ENCODE data around the gene RERE.

GRCh38 chr1:8370046-8370881 lies 447.2 kb downstream of the RERE start:
- no peak for TF ChIP-seq CTCF (conservative IDR thresholded peaks at IDR 0.05; ENCODE audit: low read depth in 2 of 2)
- TF ChIP-seq CREB1 (CRISPR knock-in tag; IDR thresholded peaks at IDR 0.05; ENCODE audit: low read depth), result no peak
- no peak for TF ChIP-seq POLR2AphosphoS5 (IDR thresholded peaks at IDR 0.05; ENCODE audit: low read depth)
- no peak for TF ChIP-seq EZH2 (IDR thresholded peaks at IDR 0.05; ENCODE audit: low read depth, unreplicated experiment)
